ENCODE results near the gene TMOD2. TPM values are rescaled to one million over a fixed set of nuclear protein-coding genes. Genes with fewer than 3 reads are reported as not detected.

TMOD2 gene
- total RNA-seq, 1 donor from 2014 or later = 10.2 TPM

DNA sequence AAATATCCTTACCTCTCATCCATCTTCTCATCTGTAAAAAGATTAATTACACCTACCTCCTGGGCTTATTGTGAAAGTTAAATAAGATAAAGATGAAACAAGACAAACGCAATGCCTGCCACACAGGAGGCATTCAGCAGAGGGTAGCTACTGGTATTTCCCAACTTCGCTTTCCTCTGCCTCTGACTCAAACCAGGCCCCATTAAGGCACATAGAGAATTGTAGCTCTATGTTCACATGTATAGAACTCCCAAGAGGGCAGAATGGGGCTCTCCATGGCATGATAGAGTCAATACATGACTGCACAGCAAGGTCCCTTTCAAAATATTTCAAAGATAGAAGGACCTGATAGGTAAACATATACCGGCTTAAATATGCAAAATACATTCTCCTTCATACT lies 15.3 kb upstream of the TMOD2 start:
- DNase-seq = no peak

DNA sequence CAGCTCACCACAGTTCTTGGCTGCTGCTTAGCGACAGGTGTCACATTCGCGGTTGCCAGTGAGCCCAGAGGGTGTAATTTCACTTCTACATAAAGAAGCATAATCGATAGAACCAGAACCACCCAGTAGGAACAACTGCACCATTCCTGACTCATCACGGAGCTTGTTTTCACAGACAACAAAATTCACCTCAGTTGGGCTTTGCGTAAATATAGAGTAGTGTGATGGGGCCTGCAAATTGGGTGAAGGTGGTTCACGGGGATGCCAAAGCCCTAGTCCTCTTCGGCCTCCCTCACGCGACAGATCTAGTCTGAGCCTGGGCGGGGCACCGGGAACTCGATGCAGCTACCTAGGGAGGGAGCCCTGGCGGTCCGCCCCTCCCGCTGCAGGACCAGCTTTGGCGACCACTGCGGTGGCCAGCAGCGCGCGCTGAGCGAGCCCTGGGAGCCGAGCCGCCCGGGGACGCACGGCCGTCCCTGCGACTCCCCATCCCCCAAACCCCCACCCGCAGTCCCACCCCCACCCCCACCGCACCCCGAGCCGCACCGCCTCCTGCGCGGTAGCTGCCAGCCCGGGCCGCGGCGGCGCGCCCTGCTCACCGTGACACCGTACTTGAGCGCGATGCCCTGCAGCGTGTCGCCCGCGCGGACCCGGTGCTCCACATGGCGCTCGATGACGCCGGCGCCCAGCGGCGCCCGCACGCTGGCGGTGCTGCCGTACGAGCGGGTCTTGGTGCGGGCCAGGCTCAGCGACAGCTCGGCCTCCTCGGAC lies 14.5 kb upstream of the TMOD2 start:
- no peak for DNase-seq

- DNase-seq = no peak
These were observed 13.7 kb upstream of the TMOD2 start, which contains the start of gene LYSMD2 for GRCh38 chr15:51737522-51738305. Gene LYSMD2 (minus strand): TSS chr15:51737655. CDS start chr15:51737622, 33 bp downstream.

DNA sequence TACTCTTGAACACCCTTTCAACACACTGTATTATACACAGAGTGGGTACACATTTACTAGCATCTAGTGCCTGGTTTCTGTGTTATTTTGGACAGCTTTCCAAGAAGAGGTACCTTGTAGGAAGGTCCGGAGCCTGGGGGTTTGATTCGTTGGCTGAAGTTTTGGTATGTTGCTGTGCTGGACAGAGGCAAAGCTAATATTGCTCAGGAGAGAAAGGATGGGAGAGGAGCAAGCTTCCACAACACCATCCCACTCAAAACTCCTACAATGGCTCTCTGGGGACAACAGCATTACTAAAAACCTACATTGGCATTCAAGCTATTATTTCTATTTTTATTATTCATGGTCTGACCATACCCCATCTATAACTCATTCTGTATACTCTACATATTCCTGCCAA lies 12.8 kb upstream of the TMOD2 start:
- DNase-seq = no peak

DNA sequence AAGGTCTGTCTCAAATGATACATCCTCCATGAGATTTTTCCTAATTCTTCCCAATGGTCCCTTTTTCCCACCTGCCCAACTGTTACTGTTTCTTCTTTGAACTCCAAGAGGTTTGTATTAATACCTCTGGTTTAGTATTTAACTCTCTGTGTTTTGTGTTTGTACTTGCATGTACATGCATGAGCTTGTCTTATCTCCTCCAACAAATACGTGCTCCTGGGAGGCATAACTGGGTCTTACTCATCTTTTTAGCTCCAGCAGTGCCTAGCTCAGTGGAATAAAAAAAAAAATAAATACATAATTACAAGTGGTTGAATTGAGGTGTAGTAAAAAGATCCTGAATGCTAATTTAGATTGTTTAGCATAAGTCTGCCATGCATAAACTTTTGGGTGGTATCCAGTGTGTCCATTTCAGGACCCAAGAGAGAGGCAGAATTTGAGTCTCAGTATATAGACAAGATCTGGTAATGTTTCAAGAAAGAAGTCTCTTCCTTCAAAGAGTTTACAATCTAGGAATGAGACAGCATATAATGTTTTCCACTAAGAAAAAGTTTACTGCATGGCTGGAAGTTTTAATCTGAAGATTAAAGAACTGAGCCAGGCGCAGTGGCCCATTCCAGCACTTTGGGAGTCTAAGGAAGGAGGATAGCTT lies 12.2 kb upstream of the TMOD2 start:
- no peak for DNase-seq

GRCh38 chr15:51749307-51749706 lies 2.1 kb upstream of the TMOD2 start:
- DNase-seq = no peak

DNA sequence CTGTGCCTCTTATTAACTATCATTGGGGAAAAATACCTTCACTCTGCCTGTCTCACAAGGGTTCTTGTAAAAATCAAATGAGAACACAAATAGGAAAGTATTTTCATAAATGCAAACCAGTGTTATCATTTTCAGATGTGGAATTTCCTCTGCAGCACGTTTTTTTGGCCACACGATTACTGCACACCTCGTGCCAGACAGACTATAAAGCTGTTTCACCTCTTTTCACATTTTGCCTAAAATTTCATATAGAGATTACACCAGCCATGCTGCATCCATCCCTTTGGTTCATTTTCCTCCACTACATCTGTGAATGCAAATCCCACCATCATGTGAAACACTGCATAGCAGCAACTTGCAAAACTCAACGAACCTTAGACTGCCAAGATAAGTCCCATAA lies 1.2 kb upstream of the TMOD2 start:
- DNase-seq = no peak

DNA sequence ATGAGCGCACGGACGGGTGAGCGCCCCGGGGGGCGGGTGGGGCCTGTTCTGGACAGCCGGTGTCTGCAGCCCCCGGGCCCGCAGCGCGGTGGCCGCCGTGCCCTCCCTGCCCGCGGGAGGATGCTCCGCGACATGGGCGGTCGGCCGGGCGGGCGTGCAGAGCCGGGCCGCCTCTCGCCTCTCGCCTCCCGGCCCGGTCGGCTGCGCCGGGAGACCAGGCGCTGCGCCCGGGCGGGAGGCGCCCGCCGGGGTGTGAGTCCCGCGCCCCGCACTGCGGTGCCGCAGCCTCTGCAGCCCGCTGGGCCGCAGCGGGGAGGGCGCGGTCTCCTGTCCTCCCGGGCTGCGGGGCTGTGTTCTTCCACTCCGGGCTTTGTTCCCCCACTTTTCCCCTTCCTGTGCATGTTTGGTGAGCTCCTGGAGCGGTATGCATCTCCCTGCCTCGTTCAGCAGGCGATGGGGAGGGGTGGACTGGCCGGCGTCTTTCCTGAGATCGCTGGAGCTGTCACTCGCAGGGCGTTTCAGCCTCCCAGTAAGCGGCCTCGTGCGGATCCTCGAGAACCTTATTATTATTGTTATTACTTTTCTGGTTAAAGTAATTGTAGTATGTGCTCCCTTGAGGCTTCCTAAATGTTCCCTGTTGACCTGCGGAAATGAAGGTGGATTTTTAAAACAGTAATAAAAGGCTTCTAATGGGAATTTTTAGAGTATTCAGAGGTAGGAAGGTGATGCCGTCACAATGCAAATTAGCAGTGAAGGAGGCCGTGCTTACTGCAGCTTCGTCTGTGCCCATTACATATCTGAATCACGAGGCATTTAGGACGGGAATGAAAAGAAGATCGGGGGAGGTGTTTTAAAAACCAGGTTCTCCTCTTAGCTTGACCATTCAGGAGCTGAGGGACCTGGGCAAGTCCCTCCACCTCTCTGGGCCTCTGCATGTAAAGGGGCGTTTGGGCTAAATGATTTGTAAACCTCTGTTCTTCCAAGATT lies 593 bp downstream of the TMOD2 start:
- no peak for DNase-seq

- DNase-seq = no peak
These were observed 1.5 kb downstream of the TMOD2 start for GRCh38 chr15:51752888-51753287.

GRCh38 chr15:51754267-51754666 lies 2.9 kb downstream of the TMOD2 start:
- DNase-seq = no peak

- no peak for DNase-seq
These were observed 4.4 kb downstream of the TMOD2 start for GRCh38 chr15:51755790-51756189.

- no peak for DNase-seq
These were observed 5.1 kb downstream of the TMOD2 start for GRCh38 chr15:51756482-51756881.

DNA sequence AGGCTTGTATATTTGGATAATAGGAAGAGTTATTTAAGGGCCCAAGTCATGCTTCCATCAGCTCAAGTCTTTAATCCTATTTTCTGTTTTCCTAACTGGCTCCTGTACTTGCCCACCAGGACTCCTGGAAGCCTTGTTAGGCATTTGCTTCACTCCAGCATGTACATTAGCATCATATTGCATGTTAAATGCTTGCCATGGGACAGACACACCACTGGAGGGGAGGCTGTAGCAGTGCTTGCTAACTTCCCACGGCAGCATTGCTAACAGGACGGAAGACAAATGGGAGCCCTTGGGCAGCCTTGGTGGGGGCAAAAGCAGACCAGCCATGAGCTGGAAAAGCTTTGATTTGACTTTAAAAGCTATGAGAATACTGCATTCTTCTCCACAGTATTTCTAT lies 6.1 kb downstream of the TMOD2 start:
- DNase-seq = no peak

- DNase-seq = peak; percentile 32
These were observed 7.2 kb downstream of the TMOD2 start for GRCh38 chr15:51758645-51759044.

- peak; percentile 70 for DNase-seq
These were observed 8.2 kb downstream of the TMOD2 start for GRCh38 chr15:51759557-51760070.

DNA sequence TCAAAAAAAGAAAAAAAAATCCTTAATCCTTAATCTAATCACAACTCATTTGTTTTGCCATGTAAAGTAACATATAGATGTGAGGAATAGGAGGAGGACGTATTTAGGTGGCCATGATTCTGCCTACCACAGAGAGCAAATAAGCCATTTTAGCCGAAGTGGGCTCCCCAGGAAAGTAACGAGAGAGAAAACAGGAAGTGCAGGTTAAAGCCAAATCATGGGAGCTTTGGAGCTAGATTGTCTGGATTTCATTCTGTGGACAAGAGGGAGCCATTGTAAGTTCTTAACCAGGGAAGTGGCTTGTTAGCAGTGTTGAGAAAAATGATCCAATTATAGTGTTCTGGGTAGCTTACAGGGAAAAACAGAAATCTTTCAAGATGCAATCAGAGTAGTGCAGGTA lies 9.4 kb downstream of the TMOD2 start:
- DNase-seq = no peak

GRCh38 chr15:51765751-51766150 lies 14.4 kb downstream of the TMOD2 start:
- no peak for DNase-seq

DNA sequence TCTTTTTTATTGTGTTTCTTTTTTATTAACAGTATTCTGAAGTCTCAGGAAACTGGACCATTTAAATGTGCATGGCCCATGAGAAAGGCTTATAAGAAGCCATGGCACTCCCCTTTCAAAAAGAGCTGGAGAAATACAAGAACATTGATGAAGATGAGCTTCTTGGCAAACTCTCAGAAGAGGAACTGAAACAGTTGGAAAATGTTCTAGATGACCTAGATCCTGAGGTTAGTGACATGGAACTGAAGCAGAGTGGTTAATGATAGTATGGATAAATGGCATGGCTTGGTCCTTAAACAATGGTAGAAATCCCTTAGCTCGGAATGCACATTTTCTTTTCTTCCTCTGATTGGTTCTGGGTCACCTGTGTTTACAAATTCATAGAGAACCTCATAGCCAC lies 14.9 kb downstream of the TMOD2 start:
- DNase-seq = no peak

- DNase-seq = no peak
These were observed 16.6 kb downstream of the TMOD2 start for GRCh38 chr15:51768018-51768417.

DNA sequence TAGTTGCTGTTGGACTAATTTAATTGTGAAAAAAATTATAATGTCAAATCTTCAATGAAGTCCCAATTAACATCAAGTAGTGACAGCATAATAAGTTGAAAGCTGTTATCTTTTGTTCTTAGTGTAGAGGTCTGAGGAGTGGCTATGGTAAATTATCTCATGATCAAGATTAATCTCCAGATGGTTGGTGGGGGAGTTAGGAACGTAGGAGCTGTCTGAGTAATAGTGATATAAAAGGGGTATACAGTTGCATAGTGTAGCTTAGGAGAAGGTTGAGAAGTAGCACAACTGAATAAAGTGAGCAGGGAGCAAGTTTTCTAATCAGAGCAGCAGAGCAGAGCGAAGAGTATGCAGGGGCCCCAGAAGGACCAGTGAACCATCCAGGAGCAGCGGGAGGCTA lies 19.5 kb downstream of the TMOD2 start:
- no peak for DNase-seq

DNA sequence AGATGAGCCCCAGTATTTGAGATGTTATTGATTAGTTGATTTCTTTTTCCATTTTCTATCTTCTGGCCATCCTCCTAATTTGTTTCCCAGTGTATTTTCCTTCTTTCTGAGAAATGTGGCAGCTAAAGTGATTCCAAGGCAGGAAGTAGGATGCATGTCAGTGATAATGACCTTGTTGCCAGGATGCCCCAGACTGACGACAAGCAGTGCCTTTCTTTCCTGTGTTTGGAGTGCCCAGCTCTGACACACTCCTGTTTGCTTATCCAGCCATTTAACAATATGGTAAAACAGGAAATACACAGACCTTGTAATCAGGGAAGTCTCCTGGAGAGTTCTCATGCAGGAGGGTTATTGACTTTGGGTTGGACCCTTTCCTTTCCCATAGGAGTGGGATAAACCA lies 20.4 kb downstream of the TMOD2 start:
- no peak for DNase-seq

GRCh38 chr15:51774916-51775315 lies 23.5 kb downstream of the TMOD2 start:
- no peak for DNase-seq
